HG02852 (cell line): ENCODE measurements around the gene HIVEP1.

Source experiments
- ATAC-seq: cut with Tn5 transposase; IDR thresholded peaks from one replicate; pipeline ENCODE4 v1.9.1; 2021; ENCODE audit warnings: mild to moderate bottlenecking, moderate library complexity; ENCODE audit not compliant: unreplicated experiment

The HIVEP1 gene

GRCh38 chr6:11992086-11992485 lies 20.0 kb upstream of the HIVEP1 start:
- no peak for ATAC-seq

- no peak for ATAC-seq
Measured at GRCh38 chr6:11994875-11995461, 17.1 kb upstream of the HIVEP1 start.

GRCh38 chr6:11996751-11997150 lies 15.4 kb upstream of the HIVEP1 start:
- ATAC-seq: no peak

GRCh38 chr6:11999246-11999645 lies 12.9 kb upstream of the HIVEP1 start:
- no peak for ATAC-seq

- no peak for ATAC-seq
Measured at GRCh38 chr6:12000174-12000573, 11.9 kb upstream of the HIVEP1 start.

GRCh38 chr6:12001004-12001705 lies 11.0 kb upstream of the HIVEP1 start:
- ATAC-seq: no peak

GRCh38 chr6:12001706-12002435 lies 10.2 kb upstream of the HIVEP1 start:
- ATAC-seq: no peak

GRCh38 chr6:12007473-12007872 lies 4.6 kb upstream of the HIVEP1 start:
- no peak for ATAC-seq

- ATAC-seq: no peak
Measured at GRCh38 chr6:12007887-12008286, 4.2 kb upstream of the HIVEP1 start.

- peak; percentile 38 for ATAC-seq
Measured at GRCh38 chr6:12008366-12009179, 3.5 kb upstream of the HIVEP1 start.

GRCh38 chr6:12009180-12009685 lies 2.9 kb upstream of the HIVEP1 start:
- ATAC-seq: no peak

- no peak for ATAC-seq
Measured at GRCh38 chr6:12009876-12010634, 2.1 kb upstream of the HIVEP1 start.

- ATAC-seq: peak; percentile 27
Measured at GRCh38 chr6:12010635-12011275, 1.4 kb upstream of the HIVEP1 start.

GRCh38 chr6:12011276-12012037 lies 655 bp upstream of the HIVEP1 start:
- ATAC-seq: peak; percentile 54

GRCh38 chr6:12012558-12013306 lies 620 bp downstream of the HIVEP1 start:
- ATAC-seq: no peak

GRCh38 chr6:12013307-12013719 lies 1.2 kb downstream of the HIVEP1 start:
- no peak for ATAC-seq

- no peak for ATAC-seq
Measured at GRCh38 chr6:12014027-12014872, 2.1 kb downstream of the HIVEP1 start.

GRCh38 chr6:12014873-12015149 lies 2.7 kb downstream of the HIVEP1 start:
- no peak for ATAC-seq
